Measurements from ENCODE around the gene RAP1A.

The RAP1A gene

DNA sequence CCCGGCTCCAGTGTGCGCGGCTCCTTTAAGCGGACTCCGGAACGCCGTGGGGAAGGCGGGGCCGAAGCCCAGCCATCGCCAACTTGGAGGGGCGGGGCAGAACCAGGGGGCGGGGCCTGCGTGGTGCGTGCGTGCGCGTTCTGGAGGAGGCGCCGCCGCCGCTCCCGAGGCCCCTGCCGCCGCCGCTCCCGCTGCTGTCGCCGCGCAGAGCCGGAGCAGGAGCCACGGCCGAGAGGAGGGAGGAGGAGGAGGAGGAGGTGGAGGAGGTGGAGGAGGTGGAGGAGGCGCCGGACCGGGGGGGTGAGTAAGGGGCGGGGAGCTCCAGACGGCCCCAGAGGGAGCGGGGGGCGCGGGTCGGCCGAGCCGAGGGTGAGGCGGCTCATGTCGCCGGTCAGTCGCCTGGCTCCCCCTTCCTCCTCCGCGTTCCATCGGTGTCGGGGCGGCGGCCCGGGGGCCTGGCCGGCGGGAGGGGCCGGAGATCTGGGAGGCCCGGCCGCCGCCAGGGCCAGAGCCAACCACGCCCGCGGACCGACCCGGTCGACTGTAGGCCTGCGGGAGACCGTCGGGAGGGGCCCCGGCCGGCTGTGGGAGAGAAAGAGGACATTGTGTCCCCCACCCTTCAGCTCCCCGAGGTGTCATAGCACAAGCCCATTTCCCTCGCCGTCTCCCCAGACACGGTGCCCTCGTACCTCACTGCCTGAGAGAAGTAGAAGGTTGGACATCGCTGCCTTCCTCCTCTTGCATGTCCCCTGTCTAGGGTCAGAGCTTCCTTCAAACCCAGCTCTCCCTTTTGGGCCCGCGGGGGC is at the start of gene RAP1A:
Gene RAP1A, plus strand, starts transcription at position 155 of the 806 bp plus-strand sequence. CDS start 71,572 bp downstream, outside the sequence.
- DNase-seq (ENCODE audit: low read depth), result peak; percentile 93

DNA sequence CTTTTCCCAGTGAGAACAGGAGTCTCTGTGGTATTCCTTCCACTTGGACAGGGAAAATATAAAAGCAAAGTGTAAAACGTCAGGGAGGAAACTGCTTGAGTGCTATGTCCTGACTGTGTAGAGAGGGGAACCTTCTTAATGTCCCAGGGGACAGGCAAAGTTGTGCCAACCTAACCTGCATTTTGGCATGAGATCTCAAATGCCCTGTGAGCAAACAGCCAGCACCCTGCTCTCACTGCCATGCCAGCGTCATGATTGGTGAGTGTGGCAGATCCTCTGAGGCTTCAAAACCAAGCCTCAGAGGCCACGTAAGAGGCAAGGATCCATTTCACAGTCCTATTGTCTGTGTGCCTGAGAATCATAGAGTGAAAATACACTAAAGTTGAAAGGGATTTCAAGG is 49.7 kb upstream of the RAP1A start:
- no peak for DNase-seq (ENCODE audit: low read depth)

DNA sequence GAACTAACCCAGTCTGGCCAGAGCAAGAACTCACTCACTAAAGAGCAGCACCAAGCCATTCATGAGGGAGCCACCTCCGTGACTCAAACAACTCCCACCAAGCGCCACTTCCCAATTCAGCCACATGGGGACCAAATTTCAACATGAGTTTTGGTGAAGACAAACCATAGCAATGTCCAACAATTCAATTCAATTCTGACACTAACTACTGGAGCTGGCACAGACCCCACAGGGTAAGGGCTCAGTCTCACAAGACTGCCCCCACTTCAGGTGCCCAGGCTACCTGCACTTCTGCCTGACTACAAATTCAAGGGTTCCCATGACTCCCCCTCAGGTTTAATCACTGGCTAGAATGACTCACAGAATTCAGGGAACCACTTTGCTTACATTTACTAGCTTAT is 48.8 kb upstream of the RAP1A start:
- DNase-seq (ENCODE audit: low read depth), result peak; percentile 9

DNA sequence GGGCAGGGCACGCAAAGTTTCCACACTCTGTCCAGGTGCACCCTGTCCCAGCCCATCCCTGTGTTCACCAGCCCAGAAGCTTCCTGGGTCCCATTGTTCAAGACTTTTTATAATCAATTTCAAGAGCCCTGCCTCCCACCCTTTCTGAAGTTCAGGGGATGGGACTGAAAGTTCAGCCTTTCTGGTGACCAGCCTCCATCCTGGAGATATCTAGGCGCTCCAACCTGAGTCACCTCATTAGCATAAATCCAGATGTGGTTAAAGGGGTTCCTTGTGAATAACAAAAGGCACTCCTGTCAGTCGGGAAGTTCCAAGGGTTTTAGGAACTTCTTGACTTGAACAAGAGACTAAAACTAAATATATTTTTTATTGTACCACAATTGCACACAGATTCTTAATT is 48.4 kb upstream of the RAP1A start:
- no peak for DNase-seq (ENCODE audit: low read depth)

DNA sequence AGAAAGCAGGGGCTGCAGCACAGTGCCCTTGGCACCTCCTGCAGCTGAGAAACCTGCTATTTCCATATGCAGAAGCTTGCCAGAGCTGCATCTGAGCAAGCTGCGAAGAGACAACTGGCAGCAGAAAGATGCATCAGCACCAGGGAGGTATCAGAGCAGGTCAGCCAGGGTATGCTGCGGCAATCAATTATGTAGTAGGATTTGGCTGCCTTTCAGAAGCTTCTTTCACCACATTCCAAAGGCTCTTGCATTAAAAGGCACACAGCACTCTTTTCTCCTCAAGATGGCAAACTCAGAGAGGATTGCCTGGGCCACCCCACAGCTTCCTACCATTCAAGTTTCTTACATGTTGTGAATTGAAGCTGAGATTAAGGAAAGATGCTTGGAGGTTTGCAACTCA is 47.6 kb upstream of the RAP1A start:
- no peak for DNase-seq (ENCODE audit: low read depth)

DNA sequence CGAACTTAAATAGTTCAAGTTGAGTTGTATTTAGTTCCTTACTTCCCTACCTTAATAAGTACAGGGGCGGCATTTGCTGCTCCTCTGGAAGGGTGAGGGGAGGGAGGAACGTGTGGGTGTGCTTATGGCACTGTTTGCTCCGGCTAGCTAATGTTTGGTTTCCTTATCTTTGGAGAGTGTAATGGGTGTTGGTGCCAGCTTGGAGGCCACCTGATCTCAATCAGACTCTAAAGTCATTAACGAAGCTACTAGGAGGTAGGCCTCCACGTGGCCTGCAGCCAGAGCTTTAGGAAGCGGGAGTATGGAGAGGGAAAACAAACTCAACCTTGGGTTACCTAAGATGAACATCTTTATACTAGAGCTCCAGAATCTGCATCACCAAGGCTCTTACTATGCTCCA is 43.0 kb upstream of the RAP1A start:
- DNase-seq (ENCODE audit: low read depth), result no peak

DNA sequence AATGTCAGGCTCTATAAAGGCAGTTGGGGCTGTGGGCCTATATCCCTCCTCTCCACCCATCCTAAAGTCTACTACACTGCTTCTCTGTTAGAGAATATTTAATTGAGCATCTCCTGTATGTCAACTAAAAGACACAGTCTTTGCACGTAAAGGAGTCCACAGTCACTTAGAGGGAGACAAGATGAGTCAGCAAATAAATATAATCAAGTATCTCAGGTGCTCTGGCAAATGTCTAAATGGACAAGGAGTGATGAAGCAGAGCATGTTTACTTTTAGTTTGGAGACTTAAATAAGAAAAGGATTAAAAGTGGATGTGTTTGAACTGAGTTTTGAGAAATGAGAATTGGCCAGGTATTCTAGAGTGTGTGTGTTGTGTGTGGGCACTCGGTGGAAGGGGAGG is 41.8 kb upstream of the RAP1A start:
- no peak for DNase-seq (ENCODE audit: low read depth)

DNA sequence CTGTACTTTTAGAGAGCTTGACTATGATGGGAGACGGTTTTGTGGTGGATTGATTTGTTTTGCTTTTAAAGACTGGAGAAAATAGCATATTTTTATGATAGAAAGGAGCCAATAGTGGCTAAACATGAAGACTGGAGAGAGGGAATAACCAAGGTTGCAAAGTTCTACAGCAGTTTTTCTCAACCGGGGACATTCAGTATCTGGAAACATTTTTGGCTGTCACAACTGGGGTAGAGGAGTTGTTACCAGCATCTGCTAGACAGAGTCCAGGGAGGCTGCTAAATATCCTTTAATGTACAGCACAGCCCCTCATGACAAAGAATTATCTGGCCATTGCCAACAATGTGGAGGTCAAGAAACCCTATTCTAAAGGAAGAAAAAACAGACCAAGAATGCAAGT is 38.4 kb upstream of the RAP1A start:
- DNase-seq (ENCODE audit: low read depth), result no peak

DNA sequence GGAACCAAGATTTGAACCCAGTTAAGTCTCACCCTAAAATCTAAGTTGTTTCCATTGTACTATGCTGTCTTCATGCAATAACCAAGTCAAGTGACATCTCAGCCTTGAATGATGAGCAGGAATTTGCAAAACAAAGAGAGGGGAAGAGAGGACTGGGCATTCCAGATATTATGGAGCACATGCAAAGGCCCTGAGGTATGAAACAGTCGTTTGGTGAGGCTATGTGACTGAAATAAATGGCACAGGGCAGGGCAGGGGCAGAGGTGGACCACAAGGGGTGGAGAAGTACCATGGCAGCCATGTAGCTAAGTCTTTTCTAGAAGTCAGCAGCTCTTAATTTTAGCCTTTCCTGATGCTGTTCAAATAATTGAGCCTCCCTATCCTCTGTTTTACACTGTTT is 37.6 kb upstream of the RAP1A start:
- no peak for DNase-seq (ENCODE audit: low read depth)

DNA sequence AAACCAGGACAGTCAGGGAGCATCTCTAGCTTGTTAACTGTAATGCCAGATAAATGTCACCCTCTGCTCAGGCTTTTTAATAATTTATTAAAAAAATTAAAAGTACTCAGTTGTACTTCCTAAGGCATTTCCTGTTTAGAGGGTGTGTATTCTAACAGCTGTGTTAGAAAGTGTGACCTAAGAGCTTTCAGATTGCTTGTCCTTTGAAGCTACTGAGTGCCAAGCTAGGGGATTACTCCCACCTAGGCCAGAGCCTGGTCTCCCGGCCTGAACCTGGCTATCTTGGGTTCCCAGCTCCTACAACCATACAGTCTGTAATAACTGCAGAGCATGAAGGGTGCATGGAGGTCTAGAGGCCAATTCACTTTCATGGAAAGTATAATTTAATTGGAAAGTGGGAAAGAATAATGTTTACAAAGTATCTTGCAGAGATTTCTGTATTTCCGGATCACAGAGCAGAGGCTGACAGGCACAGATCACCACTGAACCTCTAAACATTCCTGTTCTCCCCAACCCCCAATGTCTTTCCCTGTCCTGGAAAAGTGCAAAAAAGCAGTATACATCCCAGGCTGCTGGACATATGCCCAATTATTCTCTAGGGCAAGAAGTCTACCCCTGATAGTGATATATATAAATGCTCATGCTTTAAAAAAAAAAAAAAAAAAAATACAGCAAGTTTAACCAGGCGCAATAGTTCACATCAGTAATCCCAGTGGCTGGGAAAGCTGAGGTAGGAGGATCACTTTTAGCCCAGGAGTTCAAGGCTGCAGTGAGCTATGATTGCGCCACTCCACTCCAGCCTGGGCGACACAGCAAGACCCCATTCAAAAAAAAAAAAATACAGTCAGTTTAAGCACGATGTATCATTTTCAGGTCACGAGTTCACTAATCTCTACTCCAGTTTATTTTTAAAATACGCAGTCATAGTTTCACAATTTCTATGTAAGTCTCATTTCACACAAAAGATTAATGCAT is 36.7 kb upstream of the RAP1A start:
- no peak for DNase-seq (ENCODE audit: low read depth)

DNA sequence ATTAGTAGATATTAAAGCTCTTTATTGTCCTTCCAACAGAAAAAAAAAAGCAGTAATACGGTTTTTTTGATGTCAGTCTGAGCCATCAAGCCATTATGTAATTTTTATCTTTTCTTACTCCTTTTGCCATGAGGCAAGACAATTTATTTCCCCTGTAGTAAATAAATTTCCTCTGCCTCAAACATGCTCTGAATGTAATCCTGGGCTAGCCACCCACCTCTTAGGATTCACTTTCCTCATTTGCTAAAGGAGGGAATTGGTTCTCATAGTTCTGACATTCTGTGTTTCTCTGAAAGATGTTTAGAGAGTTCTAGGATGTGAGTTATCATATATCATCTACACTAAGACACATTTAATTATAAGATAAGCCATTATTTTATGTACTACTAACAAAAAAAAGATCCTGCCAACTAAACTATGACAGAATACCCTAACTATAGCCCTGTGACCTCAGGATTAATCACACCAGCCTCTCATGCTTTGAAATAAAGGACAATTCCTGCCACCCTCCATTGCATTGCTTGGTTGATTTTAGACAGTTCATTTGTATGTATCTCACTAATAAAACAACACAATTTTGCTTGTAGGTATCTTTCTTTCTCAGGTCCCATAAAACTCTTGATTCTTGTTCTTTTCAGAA is 34.0 kb upstream of the RAP1A start:
- no peak for DNase-seq (ENCODE audit: low read depth)

DNA sequence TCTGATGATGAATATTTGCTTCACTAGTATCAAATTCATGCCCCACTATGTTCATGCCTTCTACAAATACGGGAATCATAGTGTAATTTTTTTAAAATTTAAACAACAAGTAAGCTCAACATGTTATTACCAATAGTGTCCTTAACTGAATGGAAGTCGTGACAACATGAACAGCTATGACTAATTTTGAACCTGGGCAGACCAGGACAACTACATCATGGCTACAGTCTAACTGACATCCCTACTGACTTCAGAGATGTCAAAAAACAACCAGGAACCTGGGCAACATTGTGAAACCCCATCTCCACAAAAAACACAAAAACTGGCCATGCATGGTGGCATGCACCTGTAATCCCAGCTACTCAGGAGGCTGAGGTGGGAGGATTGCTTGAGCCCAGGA is 33.5 kb upstream of the RAP1A start:
- DNase-seq (ENCODE audit: low read depth), result no peak

DNA sequence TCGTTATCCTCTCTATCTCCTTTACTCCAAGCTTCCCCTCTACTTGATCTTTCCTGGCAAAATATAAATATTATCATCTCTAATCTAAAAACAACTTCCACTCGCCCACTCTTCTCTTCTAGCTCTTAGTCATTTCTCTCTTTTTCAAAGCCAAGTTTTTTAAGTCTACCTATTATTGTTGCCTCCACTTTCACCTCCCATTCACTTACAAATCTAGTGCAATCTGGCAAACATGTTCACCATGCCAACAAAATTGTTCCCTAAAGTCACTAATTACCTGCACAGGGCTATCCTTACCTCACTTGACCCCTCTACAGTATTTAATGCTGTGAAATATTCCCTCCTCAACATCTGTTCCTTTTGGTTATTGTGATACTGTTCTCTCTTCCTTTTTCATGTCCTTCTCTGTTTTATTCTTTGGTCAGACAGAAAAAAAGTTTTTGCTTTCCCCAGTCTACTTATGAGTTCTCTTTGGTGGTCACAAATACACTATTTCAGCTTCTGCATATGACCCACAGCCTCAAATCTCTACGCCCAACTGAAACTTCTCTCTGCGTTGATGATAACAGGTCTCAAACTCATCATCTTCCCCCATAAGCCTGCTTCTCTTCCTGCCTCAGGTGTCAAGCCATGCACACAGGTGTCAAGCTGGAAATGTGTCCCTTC is 31.9 kb upstream of the RAP1A start:
- DNase-seq (ENCODE audit: low read depth), result no peak

DNA sequence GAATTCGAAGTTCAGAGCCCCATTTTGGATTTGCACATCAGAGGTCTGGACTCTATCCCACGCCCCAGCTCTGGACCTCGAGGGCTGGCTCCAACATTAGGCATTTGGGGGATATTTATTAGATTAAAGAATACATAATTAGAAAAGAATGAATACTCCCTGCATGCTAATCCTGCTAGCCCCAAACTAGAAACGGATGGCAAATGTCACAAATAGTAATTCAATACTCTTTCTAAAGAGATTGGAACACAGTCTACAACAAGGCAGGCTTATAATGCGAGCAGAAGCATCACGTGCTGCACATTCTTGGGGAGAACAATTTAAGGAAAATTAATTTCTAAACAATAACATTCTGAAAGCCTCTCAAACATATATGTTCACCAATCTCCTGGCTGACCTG is 27.7 kb upstream of the RAP1A start:
- DNase-seq (ENCODE audit: low read depth), result no peak

DNA sequence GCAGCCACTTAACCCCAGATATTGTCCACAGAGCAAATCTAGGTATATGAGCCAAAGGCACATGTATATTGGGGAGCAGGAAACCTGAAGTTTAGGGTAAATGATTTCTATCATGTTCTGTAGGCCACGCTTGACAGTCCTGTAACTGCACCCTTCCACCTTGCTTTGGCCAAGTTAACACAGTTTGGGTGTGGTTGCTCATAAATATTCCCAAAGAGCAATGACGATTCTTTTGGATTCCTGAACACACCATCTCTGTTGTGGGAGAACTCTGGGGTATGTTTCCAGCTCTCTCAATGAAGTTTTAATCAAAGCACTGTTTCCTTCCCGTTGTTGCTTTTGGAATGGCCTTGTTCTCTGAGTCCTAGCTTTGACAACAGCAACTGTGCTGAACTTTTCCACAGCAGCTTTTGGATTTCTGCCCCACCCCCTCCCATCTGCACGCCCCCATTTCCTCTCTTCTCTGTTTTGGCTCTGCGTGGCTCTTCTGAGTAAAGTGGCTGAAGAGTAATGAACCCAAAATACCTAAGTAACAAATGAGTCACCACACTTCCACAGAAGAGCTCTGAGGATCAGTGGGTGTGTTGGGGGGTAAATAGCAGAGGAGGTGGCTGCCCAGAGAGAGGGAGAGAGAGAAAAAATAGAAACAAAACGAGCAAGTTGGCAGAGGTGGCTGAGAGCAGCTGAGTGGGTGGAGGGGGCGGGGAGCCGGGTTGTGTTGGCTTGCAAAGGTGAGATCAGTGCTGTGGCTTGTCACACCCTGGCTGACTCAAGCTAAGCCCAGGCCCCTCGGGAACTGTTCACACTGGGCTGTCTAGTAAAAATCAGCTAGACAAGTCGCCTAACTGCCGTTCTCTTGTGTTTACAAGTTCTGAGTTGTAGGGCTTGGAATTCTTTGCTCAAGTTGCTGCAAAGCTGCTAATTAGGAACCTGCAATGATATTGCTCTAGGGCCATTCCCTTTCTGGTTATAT is 26.9 kb upstream of the RAP1A start:
- peak; percentile 92 for DNase-seq (ENCODE audit: low read depth)

DNA sequence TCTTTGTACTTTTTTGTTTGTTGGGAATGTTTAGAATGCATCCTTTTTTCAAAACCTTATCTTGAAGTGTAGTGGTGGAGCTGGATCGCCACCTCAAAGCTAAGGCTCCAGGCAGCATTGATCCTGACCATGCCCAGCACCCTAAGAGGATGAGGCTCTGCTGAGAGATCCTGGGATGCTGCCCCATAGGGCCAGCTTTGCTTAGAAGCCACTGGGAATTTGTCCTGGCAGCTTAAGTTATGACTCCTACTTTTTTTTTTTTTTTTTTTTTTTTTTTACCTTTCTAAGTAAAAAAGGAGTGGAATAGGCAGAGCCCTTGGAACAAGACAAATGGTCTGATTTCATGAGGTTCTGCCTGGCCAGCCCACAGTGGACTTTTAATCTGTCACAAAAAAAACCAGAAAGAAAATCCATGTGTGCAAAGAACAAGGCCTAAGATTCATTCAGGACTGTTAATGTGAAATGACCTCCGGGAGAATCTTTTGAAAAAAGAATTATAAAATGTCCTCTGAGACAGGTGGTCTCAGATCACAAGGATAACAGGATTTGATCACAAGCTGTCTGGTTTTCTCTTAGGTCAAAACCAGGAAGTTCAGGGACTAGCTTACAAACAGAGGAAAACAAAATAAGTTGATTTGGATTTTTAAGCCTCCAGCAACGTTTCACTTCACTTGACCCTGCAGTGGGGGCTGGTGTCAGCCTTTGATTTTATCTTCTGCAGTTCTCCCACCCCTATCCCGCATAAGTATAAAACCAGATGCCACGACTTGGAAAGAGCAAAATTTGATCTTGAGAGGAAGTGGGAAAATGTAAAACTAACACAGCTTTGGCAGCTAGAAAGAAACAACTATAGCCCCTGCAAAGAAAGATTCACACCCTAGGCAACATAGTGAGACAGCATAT is 25.9 kb upstream of the RAP1A start:
- no peak for DNase-seq (ENCODE audit: low read depth)

DNA sequence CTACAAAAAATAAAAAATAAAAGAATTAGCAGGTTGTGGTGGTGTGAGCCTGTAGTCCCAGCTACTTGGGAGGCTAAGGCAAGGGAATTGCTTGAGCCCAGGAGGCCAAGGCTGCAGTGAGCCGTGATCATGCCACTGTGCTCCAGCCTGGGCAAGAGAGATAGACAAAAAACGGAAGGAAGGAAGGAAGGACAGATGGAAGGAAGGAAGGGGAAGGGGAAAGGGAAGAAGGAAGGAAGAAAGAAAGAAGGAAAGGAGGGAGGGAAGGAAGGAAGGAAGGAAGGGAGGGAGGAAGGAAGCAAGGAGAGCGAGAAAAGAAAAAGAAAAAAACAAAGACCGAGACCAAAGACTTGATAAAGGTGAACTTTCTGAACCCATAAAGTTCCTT is 25.3 kb upstream of the RAP1A start:
- DNase-seq (ENCODE audit: low read depth), result no peak

DNA sequence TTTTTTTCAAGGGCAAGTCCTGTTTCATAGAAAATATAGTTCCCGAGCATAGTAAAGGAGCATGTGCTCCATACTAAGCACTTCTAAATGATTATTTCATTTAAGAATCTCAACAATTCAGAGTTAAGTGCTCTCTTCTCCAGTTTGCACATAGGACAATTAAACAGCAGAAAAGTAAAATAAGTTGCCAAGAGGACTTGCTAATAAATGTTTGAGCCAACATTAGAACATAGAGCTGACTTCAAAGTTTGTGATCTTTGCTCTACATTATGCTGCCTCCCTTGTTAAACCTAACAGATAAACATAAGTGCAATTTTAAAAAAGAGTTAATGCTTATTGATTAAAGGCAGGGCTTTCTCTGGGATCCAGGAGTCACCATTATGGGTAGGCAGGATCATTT is 23.8 kb upstream of the RAP1A start:
- DNase-seq (ENCODE audit: low read depth), result no peak

DNA sequence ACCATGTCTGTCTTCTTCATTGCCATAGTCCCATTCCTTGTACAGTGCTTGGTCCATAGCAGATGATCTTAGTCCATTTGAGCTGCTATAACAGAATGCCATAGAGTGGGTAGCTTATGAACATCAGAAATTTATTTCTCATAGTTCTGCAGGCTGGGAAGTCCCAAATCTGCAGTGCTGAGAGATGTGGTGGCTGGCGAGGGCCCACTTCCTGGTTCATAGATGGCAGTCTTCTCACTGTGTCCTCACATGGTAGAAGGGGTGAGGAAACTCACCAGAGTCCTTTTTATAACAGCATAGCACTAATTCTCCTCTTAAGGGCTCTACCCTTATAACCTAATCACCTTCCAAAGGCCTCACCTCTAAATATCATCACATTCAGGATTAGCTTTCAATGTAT is 23.1 kb upstream of the RAP1A start:
- DNase-seq (ENCODE audit: low read depth), result peak; percentile 41

DNA sequence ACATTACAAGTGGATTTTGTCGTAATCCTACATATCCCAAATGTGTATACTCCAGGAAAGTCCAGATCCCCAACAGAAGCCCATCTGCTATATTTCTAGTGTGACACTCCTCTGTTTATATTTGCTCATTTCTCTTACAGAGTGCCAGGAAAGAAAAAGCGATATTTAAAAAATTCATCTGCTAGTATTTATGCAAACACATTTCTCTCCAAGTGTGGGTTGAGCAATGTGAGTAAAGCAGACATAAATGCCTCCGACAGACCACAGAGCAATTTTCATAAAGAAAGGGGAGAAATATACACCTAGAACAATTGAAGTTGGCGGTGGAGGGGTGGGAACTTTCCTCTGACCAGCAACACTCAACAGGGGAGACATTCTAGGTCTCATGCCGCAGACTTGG is 22.2 kb upstream of the RAP1A start:
- DNase-seq (ENCODE audit: low read depth), result no peak
